HG02943 (cell line): Measurements from ENCODE around the gene TRPM1.

ENCODE experiments used
- ATAC-seq: cut with Tn5 transposase; IDR thresholded peaks from one replicate; pipeline ENCODE4 v1.9.1; 2021; ENCODE audit warnings: mild to moderate bottlenecking, low read depth, moderate library complexity; ENCODE audit not compliant: unreplicated experiment

Gene TRPM1

DNA sequence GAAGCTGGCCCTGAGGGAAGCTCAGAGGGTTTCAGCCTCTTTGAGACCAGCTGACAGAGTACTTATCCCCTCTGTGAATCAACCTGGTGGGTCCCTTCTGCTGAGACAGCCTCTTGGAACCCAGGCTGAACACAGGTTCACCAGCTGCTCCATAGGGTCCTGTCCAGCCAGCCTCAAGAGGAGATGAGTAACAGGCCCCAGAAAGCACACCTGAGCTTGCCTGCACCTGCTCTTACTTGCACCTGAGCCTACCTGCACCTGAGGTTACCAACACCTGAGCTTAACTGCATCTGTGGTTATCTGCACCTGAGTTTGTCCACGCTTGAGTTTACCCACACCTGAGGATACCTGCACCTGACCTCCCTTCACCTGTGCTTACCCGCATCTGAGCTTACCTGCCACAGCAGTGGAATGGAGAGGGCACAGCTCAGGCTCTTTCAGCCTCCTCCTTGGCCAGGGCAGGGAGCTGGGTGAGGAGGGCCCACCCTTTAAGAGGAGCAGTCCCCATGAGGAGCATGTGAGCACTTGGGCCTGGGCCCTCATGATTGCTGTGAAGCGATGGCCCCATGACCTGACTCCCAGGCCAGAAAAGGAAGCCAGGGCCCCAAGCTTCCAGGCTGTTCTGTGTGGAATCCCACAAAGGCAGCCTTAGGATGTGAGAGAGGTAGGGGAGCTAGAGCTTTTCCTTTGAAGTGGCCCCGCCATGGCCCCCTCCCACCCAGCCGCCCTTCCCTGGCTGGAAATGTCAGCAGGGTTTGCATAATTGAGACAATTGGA, at the start of gene TRPM1:
TSS of gene TRPM1 (minus strand) at position 464 of the 777 bp plus-strand sequence. CDS start 20,370 bp downstream, outside the sequence.
- no peak for ATAC-seq

GRCh38 chr15:31150732-31151231, 49.3 kb upstream of the TRPM1 start:
- ATAC-seq = no peak

DNA sequence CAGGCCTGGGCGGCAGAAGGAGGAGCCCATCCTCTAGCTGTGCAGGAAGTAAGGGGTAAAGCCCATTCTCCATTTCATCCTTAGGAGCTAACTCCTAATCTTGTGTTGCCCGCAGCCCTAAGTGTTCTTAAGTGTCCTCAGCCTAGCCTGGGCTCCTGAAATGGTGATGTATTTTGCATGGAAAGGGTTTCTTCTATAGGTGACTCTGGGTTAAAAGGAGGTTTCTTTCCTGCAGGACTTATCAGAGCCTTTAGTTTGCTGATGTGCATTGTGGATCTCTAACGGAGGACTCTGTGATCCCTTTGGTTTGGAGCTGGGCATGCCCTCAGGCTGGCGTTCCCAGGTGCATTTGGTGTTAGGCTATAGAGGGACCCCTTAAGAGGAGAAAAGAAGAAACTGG, 48.5 kb upstream of the TRPM1 start:
- no peak for ATAC-seq

- ATAC-seq = no peak
These were observed 47.6 kb upstream of the TRPM1 start for GRCh38 chr15:31149088-31149505.

GRCh38 chr15:31148297-31149087, 47.0 kb upstream of the TRPM1 start:
- no peak for ATAC-seq

DNA sequence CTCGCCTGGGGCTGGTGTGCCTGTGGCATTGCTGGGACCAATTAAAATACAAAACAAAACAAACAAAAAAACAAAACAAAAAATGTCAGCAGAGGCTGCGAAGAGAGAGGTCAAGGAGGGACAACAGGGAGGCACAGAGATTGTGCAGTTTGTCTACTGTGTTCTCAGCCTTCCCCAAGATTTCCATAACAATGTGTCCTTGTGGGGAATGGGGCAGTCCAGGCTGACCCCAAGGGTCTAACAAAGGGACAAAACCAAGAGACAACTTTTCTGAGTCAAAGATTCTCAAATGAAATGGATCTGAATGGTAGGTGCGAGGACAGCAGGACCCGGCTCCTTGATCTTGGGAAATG, 46.4 kb upstream of the TRPM1 start:
- no peak for ATAC-seq

DNA sequence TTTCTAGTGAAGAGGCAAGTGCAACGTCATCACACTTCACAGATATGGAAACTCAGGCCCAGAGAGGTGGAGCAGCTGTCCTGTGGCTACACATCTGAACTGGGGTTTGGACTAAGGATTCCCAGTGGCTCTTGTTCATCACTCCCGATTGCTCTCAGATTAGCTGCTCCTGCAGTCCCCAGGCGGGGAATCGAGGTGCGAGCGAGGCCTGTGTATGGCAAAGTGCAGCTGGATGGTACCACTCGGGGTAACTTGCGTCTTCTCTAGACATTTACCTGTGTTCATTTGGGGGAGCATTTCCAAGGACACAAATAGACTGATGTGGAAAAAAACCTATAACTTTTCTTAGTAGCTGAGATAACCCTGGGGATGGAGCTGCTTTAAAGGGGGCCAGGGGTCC, 45.9 kb upstream of the TRPM1 start:
- no peak for ATAC-seq

GRCh38 chr15:31145271-31145911, 43.9 kb upstream of the TRPM1 start:
- no peak for ATAC-seq

- no peak for ATAC-seq
These were observed 40.3 kb upstream of the TRPM1 start for GRCh38 chr15:31141792-31142191.

DNA sequence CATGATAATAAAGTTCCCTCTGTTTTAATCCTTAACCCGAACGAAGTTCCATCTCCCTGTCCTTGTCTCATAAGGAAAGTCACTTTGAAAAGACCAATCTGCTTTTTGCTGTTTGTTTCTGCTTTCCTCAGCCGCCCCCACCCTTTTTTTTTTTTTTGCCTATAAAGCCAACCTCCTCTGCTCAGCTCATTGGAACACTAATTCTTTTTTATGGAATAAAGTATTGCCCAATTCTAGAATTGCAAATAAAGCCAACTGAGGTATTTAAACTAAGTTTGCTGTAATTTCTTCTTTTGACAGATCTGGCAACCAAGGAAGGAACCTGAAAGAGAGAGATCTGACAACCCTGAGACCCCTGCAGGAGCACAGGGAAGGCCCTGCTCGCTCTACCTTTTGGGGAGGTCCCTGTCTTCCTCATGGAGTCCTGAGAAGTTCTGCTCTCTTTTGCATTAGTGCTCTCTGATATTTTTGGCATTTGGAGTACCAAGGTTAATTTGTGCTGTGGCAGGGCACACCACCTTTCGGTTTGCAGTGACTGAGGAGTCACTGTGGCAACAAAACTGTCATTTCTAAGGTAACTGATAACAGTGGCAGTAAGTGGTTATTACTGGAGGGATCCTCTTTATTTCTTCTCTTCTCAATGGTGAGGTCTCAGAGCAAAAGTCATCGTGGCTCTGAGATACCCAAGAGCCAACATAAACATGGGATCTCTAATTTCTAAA, 35.2 kb upstream of the TRPM1 start:
- ATAC-seq = no peak

- ATAC-seq = no peak
These were observed 34.5 kb upstream of the TRPM1 start for GRCh38 chr15:31136016-31136415.

DNA sequence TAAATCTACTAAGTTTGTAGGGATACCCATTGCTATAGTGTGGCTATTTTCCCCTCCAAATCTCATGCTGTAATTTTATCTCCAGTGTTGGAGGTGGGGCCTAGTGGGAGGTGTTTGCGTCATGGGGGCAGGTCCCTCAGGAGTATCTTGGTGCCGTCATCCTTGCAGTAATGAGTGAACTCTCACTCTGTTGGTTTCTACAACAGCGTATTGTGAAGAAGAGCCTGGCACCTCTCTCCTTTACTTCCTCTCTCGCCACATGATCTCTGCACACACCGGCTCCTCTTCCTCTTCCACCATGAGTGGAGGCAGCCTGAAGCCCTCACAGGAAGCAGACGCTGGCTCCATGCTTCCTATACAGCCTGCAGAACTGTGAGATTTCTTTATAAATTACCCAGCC, 34.0 kb upstream of the TRPM1 start:
- no peak for ATAC-seq

- no peak for ATAC-seq
These were observed 32.4 kb upstream of the TRPM1 start for GRCh38 chr15:31133890-31134289.

DNA sequence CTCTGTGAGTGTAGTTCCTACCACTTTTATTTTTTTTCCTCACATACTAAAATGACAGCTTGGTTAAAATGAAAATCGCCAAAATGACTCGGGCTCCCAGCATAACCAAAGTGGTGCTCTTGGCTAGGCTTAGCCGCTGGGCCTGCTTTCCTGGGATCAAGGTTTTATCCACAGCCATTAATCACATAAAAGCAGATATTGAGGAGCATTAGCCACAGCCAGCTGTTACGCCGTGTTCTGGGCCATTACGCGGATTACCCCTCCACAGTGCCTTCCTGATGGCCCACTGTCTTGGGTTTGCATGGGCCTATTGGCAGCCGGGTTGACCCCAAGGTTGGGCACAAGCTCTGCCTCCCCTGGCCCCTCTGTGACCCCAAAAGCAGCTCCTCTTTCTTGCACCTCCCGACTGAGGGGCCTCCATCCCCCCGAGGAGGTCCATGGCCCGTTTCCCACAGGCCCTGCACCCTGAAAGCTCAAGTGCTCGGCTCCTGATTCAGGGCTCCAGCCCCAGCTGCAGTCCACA, 30.4 kb upstream of the TRPM1 start:
- ATAC-seq = no peak

DNA sequence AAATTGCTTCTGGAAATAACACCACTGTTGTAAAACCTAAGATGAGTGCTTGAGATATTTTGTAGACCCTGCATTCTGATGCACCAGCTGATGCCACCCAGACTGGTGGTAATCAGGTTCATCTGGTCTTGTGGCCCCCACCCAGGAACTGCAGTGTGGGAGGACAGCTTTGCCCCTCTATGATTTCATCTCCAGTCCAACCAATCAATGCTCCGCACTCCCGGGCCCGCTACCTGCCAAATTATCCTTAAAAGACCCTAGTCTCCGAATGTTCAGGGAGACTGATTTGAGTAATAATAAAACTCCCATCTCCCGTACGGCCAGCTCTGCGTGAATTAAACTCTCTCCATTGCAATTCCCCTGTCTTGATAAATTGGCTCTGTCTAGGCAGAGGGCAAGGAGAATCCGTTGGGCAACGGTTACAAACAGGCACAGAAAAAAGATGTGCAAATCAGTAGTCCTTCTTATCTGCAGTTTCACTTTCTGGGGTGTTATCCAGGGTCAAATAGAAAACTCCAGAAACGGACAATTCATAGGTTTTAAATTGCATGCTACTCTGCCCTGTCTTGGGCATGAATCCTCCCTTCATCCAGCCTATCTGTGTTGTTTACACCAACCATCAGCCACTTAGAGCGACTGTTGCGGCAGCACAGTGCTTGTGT, 29.2 kb upstream of the TRPM1 start:
- ATAC-seq = no peak

DNA sequence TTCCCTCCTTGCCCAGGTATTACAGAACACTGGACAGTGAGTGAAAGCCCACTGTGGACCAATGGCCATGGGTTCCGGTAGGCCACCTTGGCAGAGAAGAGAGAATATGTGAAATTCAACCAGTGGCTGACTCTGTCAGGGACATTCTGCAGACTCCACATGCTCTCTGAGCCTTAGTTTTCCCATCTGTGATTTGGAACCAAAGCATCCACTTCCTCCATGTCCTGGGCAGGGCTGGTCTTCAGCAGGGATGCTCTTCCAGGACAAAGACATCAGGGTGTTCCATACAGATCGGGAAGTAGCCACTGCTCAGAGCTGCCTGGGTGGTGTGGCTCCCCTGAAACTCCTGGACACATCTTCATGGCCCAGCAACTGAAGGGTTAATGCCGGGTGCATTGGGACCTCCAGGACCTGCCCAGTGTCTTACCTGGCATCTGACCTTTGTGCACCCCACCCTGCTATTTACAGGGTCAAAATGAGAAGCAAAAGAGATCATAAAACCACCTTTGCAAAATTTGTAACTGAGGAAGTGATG, 28.3 kb upstream of the TRPM1 start:
- ATAC-seq = no peak

DNA sequence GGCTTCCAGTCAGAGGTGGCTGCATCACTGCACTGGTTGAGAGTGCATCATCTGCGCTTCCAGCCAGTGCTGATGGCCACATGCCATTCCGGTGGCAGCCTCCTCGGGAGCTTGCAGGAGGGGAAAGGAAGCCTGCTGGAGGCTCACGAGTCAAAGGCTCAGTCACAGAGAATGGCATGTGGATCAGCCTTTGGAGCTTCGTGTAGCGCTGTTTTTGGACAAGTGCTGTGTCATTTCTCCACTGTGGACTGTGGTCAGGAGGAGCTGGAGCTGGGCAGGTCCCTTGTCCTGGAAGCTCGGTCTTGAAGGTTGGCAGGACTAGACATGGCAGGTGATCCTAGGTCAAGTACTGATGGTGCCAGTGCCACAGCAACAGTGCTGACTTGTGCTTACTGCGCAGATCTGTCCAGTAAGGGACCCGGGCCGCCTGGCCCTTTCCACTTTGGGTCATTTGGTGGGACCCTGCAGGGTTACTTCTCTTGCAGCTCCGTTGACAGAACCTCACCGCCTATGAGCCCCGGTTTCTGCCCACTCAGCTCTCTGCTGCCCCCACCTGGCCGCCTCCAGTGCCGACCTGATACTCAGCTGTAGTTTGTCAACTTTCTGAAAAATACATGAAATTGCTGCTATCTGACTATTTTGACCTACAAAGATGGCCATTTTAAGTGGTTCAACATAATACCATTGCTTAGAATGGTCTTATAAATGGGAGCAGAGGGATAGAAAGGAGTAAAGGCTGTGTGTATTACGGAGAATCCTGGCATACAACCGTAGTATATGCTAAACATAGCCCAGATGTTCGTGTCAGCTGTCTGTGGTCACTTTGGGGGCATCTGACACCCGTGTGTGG, 27.6 kb upstream of the TRPM1 start:
- no peak for ATAC-seq

GRCh38 chr15:31128477-31128876, 27.0 kb upstream of the TRPM1 start:
- no peak for ATAC-seq
